ENCODE data around the gene CAMTA2.

CAMTA2 gene

GRCh38 chr17:4935650-4936049 lies 51.8 kb downstream of the CAMTA2 start:
- no peak for TF ChIP-seq CTCF (IDR thresholded peaks at IDR 0.05; ENCODE audit: poor library complexity, severe bottlenecking)
- DNase-seq (ENCODE audit: low spot score), result no peak
- Histone ChIP-seq H3K27ac (ENCODE audit: poor library complexity, severe bottlenecking) (no peak overlapping the region), H3K4me1 (ENCODE audit: insufficient read depth, poor library complexity, severe bottlenecking) (no peaks in the 10 kb centered on the region), H3K27me3 (ENCODE audit: insufficient read depth, poor library complexity, severe bottlenecking) (no peaks in the 10 kb centered on the region), H3K9me3 (ENCODE audit: severe bottlenecking) (no peaks in the 10 kb centered on the region), H3K36me3 (ENCODE audit: low read depth) (peaks cover 21% of the 10 kb centered on the region), H3K4me3 (ENCODE audit: severe bottlenecking) (no peak overlapping the region)
- ATAC-seq (ENCODE audit: low read depth), result no peak

- peak; percentile 74 for ATAC-seq (ENCODE audit: low read depth)
- Histone ChIP-seq H3K27ac (ENCODE audit: poor library complexity, severe bottlenecking) (no peak overlapping the region), H3K27me3 (ENCODE audit: insufficient read depth, poor library complexity, severe bottlenecking) (no peaks in the 10 kb centered on the region)
Measured at GRCh38 chr17:4934173-4934979, 53.1 kb downstream of the CAMTA2 start.

GRCh38 chr17:4933646-4934045 lies 53.8 kb downstream of the CAMTA2 start:
- H3K27me3 ChIP-seq (ENCODE audit: insufficient read depth, poor library complexity, severe bottlenecking), result no peaks in the 10 kb centered on the region
- no peak overlapping the region for H3K27ac ChIP-seq (ENCODE audit: poor library complexity, severe bottlenecking)
- TF ChIP-seq CTCF (IDR thresholded peaks at IDR 0.05; ENCODE audit: poor library complexity, severe bottlenecking), result no peak
- H3K4me3 ChIP-seq (ENCODE audit: severe bottlenecking), result no peak overlapping the region
- ATAC-seq (ENCODE audit: low read depth), result no peak
- H3K9me3 ChIP-seq (ENCODE audit: severe bottlenecking), result no peaks in the 10 kb centered on the region
- H3K36me3 ChIP-seq (ENCODE audit: low read depth), result peaks cover 20% of the 10 kb centered on the region
- no peak for DNase-seq (ENCODE audit: low spot score)
- H3K4me1 ChIP-seq (ENCODE audit: insufficient read depth, poor library complexity, severe bottlenecking), result no peaks in the 10 kb centered on the region

More at GRCh38 chr17:4934173-4934979, 53.1 kb downstream of the CAMTA2 start:
- no peaks in the 10 kb centered on the region for H3K4me1 ChIP-seq (ENCODE audit: insufficient read depth, poor library complexity, severe bottlenecking)
- no peaks in the 10 kb centered on the region for H3K9me3 ChIP-seq (ENCODE audit: severe bottlenecking)
- TF ChIP-seq CTCF (IDR thresholded peaks at IDR 0.05; ENCODE audit: poor library complexity, severe bottlenecking), result peak; percentile 39
- H3K36me3 ChIP-seq (ENCODE audit: low read depth), result peaks cover 21% of the 10 kb centered on the region
- H3K4me3 ChIP-seq (ENCODE audit: severe bottlenecking), result no peak overlapping the region
- no peak for DNase-seq (ENCODE audit: low spot score)

GRCh38 chr17:4932756-4933155 lies 54.7 kb downstream of the CAMTA2 start:
- no peak for TF ChIP-seq CTCF (IDR thresholded peaks at IDR 0.05; ENCODE audit: poor library complexity, severe bottlenecking)
- ATAC-seq (ENCODE audit: low read depth), result no peak

GRCh38 chr17:4931963-4932362 lies 55.5 kb downstream of the CAMTA2 start, which contains the start of gene GP1BA:
GP1BA (plus strand) TSS chr17:4932277; CDS start chr17:4932605, 328 bp downstream.
- Histone ChIP-seq H3K4me1 (ENCODE audit: insufficient read depth, poor library complexity, severe bottlenecking) (no peaks in the 10 kb centered on the region), H3K36me3 (ENCODE audit: low read depth) (peaks cover 3% of the 10 kb centered on the region), H3K27me3 (ENCODE audit: insufficient read depth, poor library complexity, severe bottlenecking) (no peaks in the 10 kb centered on the region), H3K9me3 (ENCODE audit: severe bottlenecking) (no peaks in the 10 kb centered on the region), H3K4me3 (ENCODE audit: severe bottlenecking) (no peak within 1 kb of the TSS), H3K27ac (ENCODE audit: poor library complexity, severe bottlenecking) (no peak within 1 kb of the TSS)
- DNase-seq (ENCODE audit: low spot score) (no peak), ATAC-seq (ENCODE audit: low read depth) (no peak)
- no peak for TF ChIP-seq CTCF (IDR thresholded peaks at IDR 0.05; ENCODE audit: poor library complexity, severe bottlenecking)

More at GRCh38 chr17:4932756-4933155, 54.7 kb downstream of the CAMTA2 start:
- no peak for DNase-seq (ENCODE audit: low spot score)
- Histone ChIP-seq H3K4me1 (ENCODE audit: insufficient read depth, poor library complexity, severe bottlenecking) (no peaks in the 10 kb centered on the region), H3K27ac (ENCODE audit: poor library complexity, severe bottlenecking) (no peak overlapping the region), H3K9me3 (ENCODE audit: severe bottlenecking) (no peaks in the 10 kb centered on the region), H3K27me3 (ENCODE audit: insufficient read depth, poor library complexity, severe bottlenecking) (no peaks in the 10 kb centered on the region), H3K36me3 (ENCODE audit: low read depth) (peaks cover 11% of the 10 kb centered on the region), H3K4me3 (ENCODE audit: severe bottlenecking) (no peak overlapping the region)

Measured in RWPE2 (cell line).